GM18498 (cell line): ENCODE data around the gene BASP1.
"Not testable (repeated sequence)": the region's sequence is repeated elsewhere in the genome, so short reads cannot be mapped to it uniquely, and the experiment has no call there.

Experiments
- ATAC-seq: cut with Tn5 transposase; IDR thresholded peaks from one replicate; pipeline ENCODE4 v1.9.1; 2021; ENCODE audit warnings: mild to moderate bottlenecking, moderate library complexity; ENCODE audit not compliant: unreplicated experiment

The BASP1 gene

GRCh38 chr5:17249029-17249634 is 31.7 kb downstream of the BASP1 start:
- ATAC-seq: no peak

- ATAC-seq: not testable (repeated sequence)
Measured at GRCh38 chr5:17249841-17250240, 32.4 kb downstream of the BASP1 start.

GRCh38 chr5:17252543-17252942 is 35.1 kb downstream of the BASP1 start:
- no peak for ATAC-seq

GRCh38 chr5:17255471-17256021 is 38.1 kb downstream of the BASP1 start:
- peak; percentile 68 for ATAC-seq

GRCh38 chr5:17256171-17256570 is 38.7 kb downstream of the BASP1 start:
- ATAC-seq: no peak

- ATAC-seq: no peak
Measured at GRCh38 chr5:17256839-17257238, 39.4 kb downstream of the BASP1 start.

GRCh38 chr5:17257705-17258273 is 40.4 kb downstream of the BASP1 start:
- peak; percentile 74 for ATAC-seq

- no peak for ATAC-seq
Measured at GRCh38 chr5:17258431-17258830, 41.0 kb downstream of the BASP1 start.

GRCh38 chr5:17259012-17259411 is 41.6 kb downstream of the BASP1 start:
- ATAC-seq: not testable (repeated sequence)

- no peak for ATAC-seq
Measured at GRCh38 chr5:17259630-17260257, 42.3 kb downstream of the BASP1 start.

- no peak for ATAC-seq
Measured at GRCh38 chr5:17260549-17260948, 43.1 kb downstream of the BASP1 start.

- no peak for ATAC-seq
Measured at GRCh38 chr5:17261075-17261474, 43.6 kb downstream of the BASP1 start.

GRCh38 chr5:17265041-17265440 is 47.6 kb downstream of the BASP1 start:
- ATAC-seq: no peak

GRCh38 chr5:17267106-17267505 is 49.7 kb downstream of the BASP1 start:
- ATAC-seq: no peak

GRCh38 chr5:17269201-17269600 is 51.8 kb downstream of the BASP1 start:
- ATAC-seq: peak; percentile 79

- no peak for ATAC-seq
Measured at GRCh38 chr5:17272111-17272510, 54.7 kb downstream of the BASP1 start.

GRCh38 chr5:17275289-17276158 is 58.1 kb downstream of the BASP1 start:
- no peak for ATAC-seq

- ATAC-seq: peak; percentile 66
Measured at GRCh38 chr5:17276445-17276844, 59.0 kb downstream of the BASP1 start.

- ATAC-seq: peak; percentile 37
Measured at GRCh38 chr5:17277907-17278306, 60.5 kb downstream of the BASP1 start.

GRCh38 chr5:17278931-17279330 is 61.5 kb downstream of the BASP1 start:
- ATAC-seq: no peak

GRCh38 chr5:17279487-17279886 is 62.1 kb downstream of the BASP1 start:
- no peak for ATAC-seq
